Stimulated activated CD8-positive, alpha-beta memory T cell treated with anti-CD3 and anti-CD28 coated beads, Interleukin-7, amount 100 ng/mL, for 1 hour (primary cell): ENCODE results near the gene FZD2.
"Not testable (repeated sequence)": the region's sequence is repeated elsewhere in the genome, so short reads cannot be mapped to it uniquely, and the experiment has no call there.

Experiments used
- DNase-seq, 2 donors: peaks; one replicate each; pipeline ENCODE4 v3.0.0-alpha.2; 2020; ENCODE audit warnings: low read depth in 2 of 2

The FZD2 gene

DNA sequence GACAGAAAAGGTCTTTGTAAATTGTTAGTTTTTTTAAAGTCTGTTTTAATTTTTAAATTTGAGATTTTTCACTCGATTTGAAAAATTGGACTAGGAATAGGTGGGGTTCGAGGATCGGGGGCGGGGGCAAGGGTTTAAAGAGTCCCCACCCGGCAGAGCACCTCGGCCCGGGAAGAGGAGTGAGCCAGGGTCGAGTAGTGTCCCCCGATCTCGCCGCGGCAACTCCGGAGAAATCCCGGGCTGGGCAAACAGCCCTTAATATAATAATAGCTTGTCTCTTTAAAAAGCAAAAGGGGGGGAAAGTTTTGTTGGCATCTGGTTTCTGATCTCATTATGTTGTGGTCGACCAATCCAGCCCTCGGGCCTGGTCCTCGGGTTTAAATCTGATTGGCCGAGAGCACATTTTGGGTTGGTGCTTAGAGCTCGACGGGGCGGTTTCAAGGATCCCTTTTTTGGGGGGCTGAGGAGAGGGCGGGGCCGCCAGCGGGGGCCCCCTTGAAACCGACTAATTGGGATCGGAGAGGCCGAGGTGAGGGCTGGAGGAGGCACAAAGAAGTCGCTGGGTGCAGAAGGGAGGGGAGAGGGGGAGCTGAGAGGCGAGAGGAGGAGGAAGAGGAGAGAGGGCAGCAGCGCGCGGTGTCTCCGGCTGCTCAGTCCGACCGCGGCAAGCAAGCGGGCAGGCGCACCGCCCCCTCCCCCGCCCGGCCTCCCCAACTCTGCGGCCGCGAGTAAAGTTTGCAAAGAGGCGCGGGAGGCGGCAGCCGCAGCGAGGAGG is at the start of gene FZD2:
FZD2 (plus strand) TSS at position 653 of the 775 bp plus-strand sequence. CDS start 205 bp downstream, outside the sequence.
- peak; percentile 13 to 15 for DNase-seq

DNA sequence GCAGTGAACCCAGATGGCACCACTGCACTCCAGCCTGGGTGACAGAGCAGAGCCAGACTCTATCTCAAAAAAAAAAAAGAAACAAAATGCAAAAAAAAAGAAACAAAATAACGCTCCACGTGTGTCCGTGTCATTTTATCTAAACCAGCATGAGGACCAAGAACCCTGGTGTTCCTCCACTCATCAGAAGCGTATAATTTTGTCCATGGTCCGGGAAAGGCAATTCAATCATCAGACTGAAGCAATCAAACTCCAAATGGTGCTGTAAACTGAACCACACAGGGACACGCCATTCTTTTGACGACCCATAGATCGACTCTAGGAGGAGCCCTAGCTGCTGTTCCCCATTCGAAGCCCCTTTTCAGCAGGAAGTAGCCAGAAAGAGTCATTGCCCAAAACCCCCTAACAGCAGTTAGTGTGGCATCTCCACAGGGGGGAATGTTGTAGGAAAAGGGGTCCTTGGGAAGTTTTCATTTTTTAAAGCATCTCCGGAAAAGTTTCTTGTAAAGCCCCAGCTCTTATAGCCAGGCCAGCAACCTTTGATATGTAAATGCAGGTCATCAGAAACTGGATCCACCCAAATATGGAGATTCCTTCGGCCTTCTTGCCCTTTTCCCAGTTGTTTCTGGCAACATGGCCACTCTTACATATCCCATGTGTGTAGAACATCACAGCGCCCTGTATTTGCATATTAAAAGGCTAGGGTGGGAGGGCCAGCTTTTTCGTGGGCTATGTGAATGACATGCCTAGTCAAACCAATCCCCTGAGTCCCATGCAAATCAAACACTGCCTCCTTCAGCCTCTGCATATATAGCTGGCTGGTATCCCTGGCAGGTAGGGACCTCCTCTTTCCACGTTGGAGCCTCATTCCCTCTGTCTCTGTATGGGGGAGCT is 45.8 kb upstream of the FZD2 start:
- not testable (repeated sequence) for DNase-seq

DNA sequence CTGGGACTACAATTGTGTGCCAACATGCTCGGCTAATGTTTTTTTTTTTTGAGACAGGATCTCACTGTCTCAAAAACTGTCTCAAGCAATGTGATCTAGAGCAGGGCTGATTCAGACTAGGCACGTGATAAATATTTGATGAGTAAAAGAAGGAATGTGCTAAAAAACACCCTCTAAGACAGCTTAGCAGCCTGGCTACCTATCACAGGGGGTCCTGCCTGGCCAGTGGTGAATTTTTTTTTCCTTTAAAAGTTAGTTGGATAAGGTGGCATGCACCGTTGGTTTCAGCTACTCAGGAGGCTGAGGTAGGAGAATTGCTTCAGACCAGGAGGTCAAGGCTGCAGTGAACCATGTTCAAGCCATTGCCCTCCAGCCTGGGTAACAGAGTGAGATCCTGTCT is 39.3 kb upstream of the FZD2 start:
- no peak for DNase-seq

DNA sequence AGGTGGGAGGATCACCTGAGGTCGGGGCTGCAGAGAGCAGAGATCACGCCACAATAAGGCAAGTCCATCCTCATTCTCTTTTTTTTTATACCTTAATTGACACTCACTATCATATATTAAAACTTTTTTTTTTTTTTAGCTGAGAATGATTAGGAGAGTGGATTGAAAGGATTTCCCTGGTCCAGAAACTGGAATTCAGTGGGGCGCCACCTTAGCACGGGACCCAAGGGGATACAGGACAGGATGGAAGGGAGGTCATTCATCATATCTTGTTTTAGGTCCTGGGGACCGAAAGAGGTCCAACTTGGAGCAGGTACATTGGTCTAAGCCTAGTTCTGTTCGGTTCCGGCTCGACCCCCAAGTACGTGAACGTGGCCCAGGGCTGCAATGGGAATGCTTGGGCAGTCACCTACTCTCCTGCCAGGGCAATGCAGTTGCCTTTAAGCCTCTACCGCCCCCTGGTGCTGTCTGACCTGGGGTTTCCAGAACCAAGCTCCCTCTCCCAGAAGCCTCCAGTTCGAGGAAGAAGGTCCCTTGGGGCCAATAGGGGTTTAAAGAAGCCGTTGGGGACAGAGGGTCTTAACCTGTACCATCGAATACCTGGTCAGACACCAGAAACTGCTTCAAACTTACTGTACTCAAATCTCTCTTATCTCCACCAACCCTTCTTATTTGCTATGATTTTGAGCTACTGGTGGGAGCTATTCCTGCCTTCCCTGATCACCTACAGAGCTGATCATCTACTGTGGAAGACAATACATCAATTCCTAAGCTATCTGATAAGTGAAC is 34.2 kb upstream of the FZD2 start:
- DNase-seq = peak; percentile 7 to 27

DNA sequence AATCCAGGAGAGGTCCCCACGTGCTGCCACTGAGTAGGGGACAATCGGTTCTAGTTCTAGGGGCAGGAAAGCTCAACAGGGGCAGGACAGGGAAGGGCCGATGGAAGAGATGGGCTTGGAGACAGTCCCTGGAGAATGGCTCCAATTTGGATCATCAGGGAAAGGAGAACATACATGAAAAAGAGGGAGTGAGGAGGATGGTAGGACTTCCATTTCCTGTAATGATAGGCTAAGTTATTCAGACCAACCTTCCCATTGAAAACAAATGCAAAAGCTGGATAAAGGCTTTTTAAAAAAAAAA is 33.7 kb upstream of the FZD2 start:
- no peak for DNase-seq

DNA sequence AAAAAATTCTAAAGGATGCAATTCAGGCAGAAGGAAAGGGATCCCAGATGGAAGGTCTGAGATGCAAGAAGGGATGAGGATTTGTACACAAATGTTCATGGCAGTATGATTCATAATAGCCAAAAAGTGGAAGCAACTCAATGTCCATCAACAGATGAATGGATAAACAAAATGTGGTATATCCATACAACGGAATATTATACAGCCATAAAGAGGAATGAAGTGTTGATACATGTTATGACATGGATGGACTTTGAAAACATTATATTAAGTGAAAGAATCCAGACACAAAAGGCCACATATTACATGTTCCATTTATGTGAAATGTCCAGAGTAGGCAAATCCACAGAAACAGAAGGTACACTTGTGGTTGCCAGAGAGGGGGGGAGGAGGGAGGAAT is 30.2 kb upstream of the FZD2 start:
- no peak for DNase-seq

DNA sequence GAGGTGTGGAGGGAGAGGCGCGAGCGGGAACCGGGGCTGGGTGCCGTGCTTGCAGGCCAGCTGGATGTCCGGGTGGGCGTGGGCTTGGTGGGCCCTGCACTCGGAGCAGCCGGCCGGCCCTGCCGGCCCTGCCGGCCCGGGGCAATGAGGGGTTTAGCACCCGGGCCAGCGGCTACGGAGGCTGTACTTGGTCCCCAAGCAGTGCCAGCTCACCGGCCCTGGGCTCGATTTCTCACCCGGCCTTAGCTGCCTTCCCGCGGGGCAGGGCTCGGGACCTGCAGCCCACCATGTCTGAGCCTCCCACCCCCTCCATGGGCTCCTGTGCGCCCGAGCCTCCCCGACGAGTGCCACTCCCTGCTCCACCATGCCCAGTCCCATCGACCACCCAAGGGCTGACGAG is 29.3 kb upstream of the FZD2 start:
- no peak for DNase-seq

DNA sequence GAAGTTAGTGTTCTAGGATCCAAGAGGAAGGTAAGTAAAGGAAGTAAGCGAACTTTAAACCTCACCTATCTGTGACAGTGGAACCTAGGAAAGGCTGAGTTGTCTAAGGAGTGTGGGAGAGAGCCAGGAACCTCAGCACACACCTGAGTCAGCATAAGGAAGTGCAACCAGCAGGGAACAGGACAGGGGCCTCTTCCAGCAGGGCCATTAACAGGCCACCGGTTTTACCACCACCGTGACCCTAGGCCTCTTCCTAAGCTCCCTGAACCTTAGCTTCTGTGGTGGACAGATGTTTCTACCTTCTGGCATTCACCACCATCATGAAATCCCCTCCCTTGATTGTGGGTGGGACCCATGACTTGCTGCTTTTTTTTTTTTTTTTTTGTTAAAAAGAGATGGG is 27.4 kb upstream of the FZD2 start:
- no peak for DNase-seq

DNA sequence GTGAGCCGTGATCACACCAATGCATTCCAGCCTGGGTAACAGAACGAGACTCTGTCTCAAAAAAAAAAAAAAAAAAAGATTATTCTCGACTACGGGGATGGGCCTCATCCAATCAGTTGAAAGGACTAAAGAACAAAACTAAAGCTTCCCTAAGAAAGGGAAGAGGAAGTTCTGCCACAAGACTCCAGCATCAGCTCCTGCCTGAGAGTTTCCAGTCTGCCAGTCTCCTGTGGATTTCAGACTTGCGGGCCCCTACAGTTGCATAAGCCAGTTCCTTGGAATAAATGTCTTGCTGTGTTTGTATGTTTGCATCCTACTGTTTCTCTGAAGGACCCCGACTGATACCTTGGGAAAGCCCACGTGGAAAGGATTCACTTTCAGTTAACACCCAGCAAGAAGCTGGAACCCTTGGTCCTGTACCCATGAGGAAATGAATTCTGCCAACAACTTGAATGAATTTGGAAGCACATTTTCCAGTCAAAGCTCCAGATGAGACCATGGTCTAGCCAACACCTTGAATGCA is 26.3 kb upstream of the FZD2 start:
- no peak for DNase-seq

DNA sequence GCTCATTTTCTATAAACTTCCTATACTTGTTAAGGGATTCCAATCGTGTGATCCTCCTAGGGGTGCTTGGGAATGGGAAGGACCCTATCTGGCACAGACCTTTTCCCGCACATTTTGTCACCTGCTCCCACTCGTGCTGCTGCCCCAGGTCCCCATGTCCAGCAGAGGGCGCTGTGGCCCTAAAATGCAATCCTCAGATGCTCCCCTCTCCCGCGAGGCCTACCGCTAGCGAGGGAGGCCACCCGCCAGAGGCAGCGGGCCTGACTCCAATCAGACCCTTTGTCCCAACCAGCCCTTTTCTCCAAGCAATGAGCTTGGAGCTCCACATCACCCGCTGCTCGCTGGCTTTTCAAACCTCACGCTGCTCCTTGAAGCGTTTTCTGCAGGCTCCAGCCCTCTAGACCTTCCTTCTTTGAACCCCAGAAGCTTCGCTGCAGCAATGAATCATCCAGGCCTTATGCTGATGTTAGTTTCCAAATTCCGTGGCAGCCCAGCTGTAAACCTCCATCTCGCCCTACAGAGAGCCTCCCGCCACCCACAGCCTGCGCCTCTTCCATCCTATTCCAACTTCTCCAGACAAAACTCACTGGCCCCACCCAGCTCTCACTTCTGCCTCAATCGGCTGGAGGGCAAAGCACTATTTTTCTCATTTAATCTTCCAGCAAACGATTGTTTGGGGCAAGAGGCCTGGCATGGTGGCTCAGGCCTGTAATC is 23.6 kb upstream of the FZD2 start:
- DNase-seq = peak; percentile 63 to 76

DNA sequence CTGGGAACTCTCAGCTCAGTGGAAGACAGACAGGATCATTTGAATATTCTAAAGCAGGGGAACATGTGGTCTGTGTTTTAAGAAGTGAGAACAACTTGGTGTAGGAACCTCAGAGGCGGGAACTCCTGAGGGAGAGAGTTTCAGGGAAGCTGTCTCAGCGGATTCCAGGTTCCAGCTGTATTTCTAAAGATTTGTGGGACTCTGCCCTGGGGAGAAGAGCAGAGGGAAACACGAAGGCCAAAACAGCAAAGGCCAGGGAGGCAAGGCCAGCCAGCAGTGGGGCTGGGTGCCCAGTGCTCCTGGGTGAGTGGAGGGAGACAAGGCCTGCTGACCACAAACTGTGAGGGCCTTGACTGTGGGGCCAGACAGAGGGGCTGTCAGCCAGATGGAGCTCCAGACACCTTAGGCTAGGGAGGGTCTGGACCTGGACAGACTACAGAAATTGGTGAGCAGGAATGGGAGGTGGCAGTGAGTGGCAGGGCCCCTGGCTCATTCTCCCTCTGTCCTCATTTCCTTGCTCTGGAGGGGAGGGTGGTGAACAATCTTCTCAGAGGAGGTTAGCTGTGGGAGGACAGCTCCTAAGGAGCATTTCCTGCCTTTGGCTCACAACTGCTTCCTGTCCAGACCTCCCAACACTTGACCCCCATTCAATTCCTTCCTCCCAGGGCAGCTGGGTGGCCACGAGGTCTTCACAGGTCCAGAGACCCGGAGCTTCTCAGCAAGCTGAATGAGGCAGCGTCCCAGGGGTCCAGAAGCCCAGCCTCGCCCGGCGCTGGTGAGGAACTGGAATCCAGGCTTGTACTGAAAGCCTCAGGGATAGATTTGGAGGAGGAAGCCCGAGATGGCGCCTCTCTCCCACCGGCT is 21.0 kb upstream of the FZD2 start:
- DNase-seq = no peak

DNA sequence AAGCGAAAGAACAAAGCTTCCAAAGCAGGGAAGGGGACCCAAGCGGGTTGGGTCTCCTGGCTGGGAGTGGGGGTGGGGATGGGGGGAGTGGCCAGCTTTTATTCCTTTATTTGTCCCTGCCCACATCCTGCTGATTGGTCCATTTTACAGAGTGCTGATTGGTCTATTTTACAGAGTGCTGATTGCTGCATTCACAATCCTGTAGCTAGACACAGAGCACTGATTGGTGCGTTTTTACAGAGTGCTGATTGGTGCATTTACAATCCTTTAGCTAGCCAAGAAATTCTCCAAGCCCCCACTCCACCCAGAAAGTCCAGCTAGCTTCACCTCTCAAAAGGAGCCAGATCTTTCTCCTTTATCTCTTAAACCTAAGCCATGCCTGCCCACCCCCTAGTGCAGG is 19.4 kb upstream of the FZD2 start:
- DNase-seq = not testable (repeated sequence)

DNA sequence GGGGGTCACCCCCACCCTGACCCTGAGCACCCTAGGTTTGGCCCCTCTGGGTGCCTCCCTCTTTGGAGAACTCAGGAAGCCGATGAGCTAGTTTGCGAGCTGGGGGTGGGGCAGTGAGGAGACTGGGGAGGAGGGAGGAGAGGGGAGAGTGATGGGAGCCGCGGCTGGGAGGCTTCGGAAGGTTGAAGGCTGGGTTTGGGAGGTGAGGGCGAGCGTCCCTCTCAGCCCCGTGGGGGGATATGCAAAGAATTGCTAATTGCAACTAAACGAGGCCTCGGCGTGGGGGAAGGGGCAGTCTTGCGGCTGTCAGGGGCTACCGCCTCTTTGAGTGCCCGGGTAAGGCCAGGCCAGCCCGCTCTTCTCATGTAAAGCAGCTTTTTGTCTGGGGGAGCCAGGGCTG is 17.6 kb upstream of the FZD2 start:
- DNase-seq = no peak

DNA sequence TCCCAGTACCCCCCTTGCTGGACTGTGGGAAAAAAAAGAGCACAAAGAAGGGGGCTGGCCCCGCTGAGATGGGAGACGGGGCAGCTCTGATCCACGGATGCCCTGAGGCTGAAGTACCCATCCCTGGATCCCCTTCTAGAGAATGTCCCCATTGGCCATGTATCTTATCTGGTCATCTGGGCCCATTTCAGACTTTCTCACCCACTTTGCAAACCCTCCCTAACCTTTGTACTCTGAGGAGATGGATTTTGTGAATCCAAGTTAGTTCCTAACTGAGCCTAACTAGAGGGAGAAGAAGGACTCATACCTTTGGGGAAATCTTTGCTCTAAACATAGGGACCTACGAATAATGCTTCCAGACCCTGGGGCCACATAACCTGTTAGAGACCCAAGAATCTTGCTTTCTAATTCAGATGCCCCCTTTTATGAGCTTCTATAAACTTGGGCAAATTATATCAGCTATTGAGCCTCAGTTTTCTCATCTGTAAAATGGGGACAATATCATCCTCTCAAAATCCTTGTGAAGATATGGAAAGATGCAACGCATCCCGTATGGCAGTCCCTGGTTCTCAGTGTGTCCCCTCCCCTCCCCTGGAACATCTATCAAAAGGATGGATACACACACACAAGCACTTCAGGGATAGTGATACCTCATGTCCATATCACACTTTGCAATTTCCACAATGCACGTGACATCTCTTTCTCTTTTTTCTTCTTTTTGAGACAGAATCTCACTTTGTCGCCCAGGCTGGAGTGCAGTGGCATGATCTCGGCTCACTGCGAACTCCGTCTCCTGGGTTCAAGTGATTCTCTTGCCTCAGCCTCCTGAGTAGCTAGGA is 16.8 kb upstream of the FZD2 start:
- DNase-seq = no peak

DNA sequence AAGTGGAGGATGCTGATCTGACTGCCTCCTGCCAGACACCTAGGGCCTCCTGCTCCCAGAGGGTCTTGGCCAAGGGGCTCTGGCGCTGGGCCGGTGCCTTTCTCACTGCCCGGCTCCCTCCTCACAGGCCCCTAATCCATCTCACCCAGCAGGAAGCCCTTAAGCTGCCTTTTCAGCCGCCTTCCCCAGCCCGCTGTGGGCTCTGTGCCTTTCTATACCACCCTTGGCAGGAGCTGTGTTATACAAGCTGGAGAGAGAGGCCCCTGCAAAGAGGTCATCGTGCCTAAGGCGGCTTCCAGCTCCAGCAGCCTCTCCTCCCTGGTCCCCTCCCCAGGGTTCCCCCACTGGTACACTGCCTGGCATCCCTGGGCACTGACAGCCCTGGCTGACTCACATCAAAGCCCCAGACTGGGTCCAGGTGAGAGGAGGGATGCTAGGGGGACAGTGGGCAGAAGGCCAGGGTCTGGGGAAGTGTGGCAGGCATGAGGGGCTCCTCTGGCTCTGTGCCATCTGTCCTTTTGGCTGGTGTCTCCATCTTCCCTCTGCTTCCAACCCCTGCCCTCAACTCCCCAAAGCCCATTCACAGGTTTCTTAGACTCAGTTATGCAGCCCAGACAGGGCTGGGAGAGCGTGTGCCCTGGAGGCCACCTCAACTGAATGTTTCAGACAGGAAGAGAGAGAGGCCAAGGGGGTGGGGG is 15.3 kb upstream of the FZD2 start:
- no peak for DNase-seq

DNA sequence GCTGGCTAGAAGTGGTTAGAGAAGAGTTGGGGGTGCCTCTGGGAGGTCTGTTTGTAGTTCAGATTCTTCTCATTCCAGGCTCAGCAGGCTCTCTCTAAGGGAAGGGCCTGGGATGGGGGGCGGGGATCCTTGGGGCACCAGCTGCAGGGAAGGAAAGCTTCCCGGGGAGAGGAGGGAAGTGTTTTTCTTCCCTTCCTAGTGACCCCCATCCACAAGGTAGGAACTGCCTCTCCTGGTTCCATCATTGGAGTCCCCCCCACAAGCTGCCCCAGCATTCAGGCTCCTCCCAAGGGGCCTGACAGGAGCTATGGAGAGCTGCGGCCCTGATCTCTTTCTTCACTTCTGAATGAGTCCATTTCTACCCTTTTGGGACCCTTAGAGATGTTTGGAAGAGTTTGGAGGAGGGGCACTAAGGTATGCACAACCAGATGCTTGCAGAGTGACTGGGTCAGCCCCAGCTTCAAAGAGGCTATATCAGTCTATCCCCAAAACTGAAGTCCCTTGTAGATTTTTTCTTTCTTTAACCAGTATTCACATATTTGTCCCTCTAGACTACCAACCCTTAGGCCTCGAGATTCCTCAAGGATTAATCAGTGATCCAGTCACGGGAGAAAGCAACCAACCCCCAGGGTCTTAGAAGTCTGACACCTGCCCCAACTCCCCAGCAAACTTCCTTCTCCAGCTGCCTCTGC is 13.9 kb upstream of the FZD2 start:
- DNase-seq = no peak

DNA sequence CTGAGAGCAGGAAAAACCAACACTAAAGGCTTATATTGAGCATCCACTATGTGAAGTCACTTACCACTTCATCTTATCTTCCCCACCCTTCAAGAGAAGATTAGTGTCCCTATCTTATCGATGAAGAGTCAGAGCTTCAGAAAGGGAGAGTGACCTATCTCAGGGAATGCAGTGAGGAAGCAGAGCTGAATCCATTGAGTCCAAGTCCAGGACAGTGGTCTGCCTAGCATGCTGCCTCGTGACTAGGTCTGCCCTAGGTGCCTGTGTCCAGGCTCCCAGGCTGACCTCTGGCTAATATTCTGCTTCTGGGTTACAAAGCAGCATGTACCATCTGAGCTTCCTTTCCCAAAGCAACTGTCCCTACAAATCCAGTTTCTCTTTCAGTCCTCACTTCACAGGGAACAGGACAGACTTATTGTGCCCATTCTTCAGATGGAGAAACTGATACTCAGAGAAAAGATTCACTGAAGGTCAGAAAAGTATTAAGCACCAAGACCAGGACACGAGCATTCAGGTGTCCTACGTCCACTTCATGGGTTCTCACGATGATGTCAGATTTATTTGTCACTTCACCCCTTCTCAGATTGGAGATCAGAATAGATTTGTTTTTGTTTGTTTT is 13.3 kb upstream of the FZD2 start:
- no peak for DNase-seq
